ENCODE measurements around the gene UCKL1. TPM values are rescaled to one million over a fixed set of nuclear protein-coding genes. Genes with fewer than 3 reads are reported as not detected.
"Not testable (repeated sequence)": the region's sequence is repeated elsewhere in the genome, so short reads cannot be mapped to it uniquely, and the experiment has no call there.

UCKL1 gene
- total RNA-seq, 1 experiment from 2014 or later: 55.1 TPM

DNA sequence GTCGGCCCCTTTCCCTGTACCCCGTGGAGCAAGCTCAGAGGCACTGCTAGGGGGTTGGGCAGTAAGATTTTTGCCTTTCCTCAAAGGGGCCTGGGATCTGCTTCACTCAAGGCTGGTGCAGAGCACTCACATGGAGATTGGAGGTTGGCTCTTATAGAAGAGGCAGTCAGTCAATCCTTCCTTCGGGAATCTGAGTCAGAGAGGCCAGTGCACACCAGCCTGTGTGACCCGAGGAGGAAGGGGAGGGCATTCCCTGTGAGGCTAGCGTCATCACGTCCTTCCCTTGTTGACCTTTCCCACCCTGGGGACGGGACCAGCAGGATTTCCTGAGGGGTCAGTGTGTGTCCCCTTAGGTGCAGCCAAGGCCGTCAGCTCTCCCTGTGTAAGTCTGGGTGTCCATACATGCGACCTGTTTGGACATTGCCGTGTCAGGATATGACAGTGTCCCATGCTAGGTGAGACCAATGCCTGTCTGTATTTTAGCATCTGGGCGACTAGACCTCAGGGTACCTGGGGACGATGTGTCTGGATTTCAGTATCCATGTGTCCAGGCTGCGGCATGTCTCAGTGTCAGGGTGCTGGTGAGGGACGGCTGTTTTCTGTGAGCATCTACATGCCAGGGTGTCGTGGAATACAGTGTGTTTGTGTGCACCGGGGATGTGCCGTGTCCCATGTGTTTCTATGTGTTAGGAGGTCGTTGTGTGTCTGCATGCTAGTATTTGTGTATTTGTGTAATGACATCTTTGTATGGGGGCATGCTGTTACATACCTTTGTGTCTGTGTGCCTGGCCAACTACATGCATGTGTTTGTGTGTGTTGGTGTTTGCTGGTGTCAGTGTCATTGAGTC lies 16.3 kb upstream of the UCKL1 start:
- H2AFZ ChIP-seq: no peak overlapping the region
- H3K36me3 ChIP-seq (ENCODE audit: low read depth): no peaks in the 10 kb centered on the region
- TF ChIP-seq, protein P1, sequence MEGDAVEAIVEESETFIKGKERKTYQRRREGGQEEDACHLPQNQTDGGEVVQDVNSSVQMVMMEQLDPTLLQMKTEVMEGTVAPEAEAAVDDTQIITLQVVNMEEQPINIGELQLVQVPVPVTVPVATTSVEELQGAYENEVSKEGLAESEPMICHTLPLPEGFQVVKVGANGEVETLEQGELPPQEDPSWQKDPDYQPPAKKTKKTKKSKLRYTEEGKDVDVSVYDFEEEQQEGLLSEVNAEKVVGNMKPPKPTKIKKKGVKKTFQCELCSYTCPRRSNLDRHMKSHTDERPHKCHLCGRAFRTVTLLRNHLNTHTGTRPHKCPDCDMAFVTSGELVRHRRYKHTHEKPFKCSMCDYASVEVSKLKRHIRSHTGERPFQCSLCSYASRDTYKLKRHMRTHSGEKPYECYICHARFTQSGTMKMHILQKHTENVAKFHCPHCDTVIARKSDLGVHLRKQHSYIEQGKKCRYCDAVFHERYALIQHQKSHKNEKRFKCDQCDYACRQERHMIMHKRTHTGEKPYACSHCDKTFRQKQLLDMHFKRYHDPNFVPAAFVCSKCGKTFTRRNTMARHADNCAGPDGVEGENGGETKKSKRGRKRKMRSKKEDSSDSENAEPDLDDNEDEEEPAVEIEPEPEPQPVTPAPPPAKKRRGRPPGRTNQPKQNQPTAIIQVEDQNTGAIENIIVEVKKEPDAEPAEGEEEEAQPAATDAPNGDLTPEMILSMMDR (conservative IDR thresholded peaks at IDR 0.05): no peak
- TF ChIP-seq EZH2 (IDR thresholded peaks at IDR 0.05; ENCODE audit: low read depth): no peak
- peaks cover 11% of the 10 kb centered on the region for H3K4me1 ChIP-seq (replicated peaks; ENCODE audit: insufficient read depth)
- H3K79me2 ChIP-seq (ENCODE audit: low read depth): peaks cover 17% of the 10 kb centered on the region
- peak in 1 of 2 experiments; percentile 33 for DNase-seq
- H4K20me1 ChIP-seq (ENCODE audit: insufficient read depth): peaks cover 5% of the 10 kb centered on the region; the same call in 1 of the 2 replicates
- CTCF ChIA-PET: no interaction called here
- POLR2A ChIA-PET (ENCODE audit: unreplicated experiment): interaction anchor here (0.7 kb wide), 1 partner anchor 750 kb away, joined by 7 read pairs; no protein-coding TSS in a partner anchor
- no TSS peak for BruUV-seq (replicated peaks)
- H3K9me3 ChIP-seq (ENCODE audit: insufficient read depth, low read depth): no peaks in the 10 kb centered on the region
- H3K9me2 ChIP-seq (ENCODE audit: insufficient read depth): no peaks in the 10 kb centered on the region
- no peak overlapping the region for H3K4me2 ChIP-seq
- H3K27me3 ChIP-seq (ENCODE audit: insufficient read depth, low read depth): no peaks in the 10 kb centered on the region
- H3F3A ChIP-seq (ENCODE audit: insufficient read depth, low read depth): peaks cover 36% of the 10 kb centered on the region
- intact Hi-C loops (cut with micrococcal nuclease; ENCODE audit: unreplicated experiment): loop anchor here (1.0 to 5.0 kb wide), 5 partner anchors 16 to 535 kb away; partner anchors contain the start of genes ARFRP1, UCKL1 and ZGPAT
- no peak overlapping the region for H3K4me3 ChIP-seq
- H3K27ac ChIP-seq: no peak overlapping the region

DNA sequence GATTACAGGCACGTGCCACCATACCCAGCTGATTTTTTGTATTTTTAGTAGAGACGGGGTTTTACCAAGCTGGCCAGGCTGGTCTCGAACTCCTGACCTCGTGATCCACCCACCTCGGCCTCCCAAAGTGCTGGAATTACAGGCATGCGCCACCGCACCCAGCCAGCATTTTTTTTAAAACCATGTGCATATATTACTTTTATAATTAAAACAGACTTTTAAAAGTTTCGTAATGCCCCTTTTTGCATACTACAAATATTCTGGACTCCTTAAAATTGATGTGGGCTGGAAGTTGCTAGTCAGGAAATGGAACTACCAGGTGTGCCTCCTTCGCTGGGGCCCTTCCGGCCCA lies 15.7 kb upstream of the UCKL1 start:
- CTCF ChIA-PET; H3K9me3 ChIP-seq (ENCODE audit: insufficient read depth, low read depth); H3K4me3 ChIP-seq; H2AFZ ChIP-seq; H3K9me2 ChIP-seq (ENCODE audit: insufficient read depth); H4K20me1 ChIP-seq (ENCODE audit: insufficient read depth); H3K27ac ChIP-seq; DNase-seq; H3K36me3 ChIP-seq (ENCODE audit: low read depth); H3K27me3 ChIP-seq (ENCODE audit: insufficient read depth, low read depth); POLR2A ChIA-PET (ENCODE audit: unreplicated experiment); BruUV-seq (replicated peaks); H3K4me2 ChIP-seq: not testable (repeated sequence)
- Histone ChIP-seq H3F3A (ENCODE audit: insufficient read depth, low read depth) (peaks cover 33% of the 10 kb centered on the region), H3K4me1 (replicated peaks; ENCODE audit: insufficient read depth) (peaks cover 11% of the 10 kb centered on the region), H3K79me2 (ENCODE audit: low read depth) (peaks cover 20% of the 10 kb centered on the region)
- intact Hi-C loops (cut with micrococcal nuclease; ENCODE audit: unreplicated experiment): loop anchor here (2.0 to 5.0 kb wide), 4 partner anchors 15 to 535 kb away; partner anchors contain the start of genes ARFRP1, UCKL1 and ZGPAT

GRCh38 chr20:63970714-63971431 lies 14.7 kb upstream of the UCKL1 start:
- POLR2A ChIA-PET (ENCODE audit: unreplicated experiment): no interaction called here
- Histone ChIP-seq H2AFZ (no peak overlapping the region), H3K4me3 (peak overlapping the region; percentile 75), H3F3A (ENCODE audit: insufficient read depth, low read depth) (peaks cover 33% of the 10 kb centered on the region), H3K27me3 (ENCODE audit: insufficient read depth, low read depth) (no peaks in the 10 kb centered on the region), H3K9me3 (ENCODE audit: insufficient read depth, low read depth) (no peaks in the 10 kb centered on the region), H3K27ac (no peak overlapping the region), H3K9me2 (ENCODE audit: insufficient read depth) (no peaks in the 10 kb centered on the region), H4K20me1 (ENCODE audit: insufficient read depth) (peaks cover 5% of the 10 kb centered on the region; the same call in 1 of the 2 replicates), H3K4me2 (peak overlapping the region; percentile 90), H3K79me2 (ENCODE audit: low read depth) (peaks cover 20% of the 10 kb centered on the region), H3K4me1 (replicated peaks; ENCODE audit: insufficient read depth) (peaks cover 11% of the 10 kb centered on the region), H3K36me3 (ENCODE audit: low read depth) (peaks cover 11% of the 10 kb centered on the region; the same call in 1 of the 2 replicates)
- intact Hi-C loops (cut with micrococcal nuclease; ENCODE audit: unreplicated experiment): loop anchor here (5.0 kb wide), 3 partner anchors 151 to 534 kb away; partner anchors contain the start of genes ARFRP1 and ZGPAT
- CTCF ChIA-PET: no interaction called here
- TF ChIP-seq, protein P1 (conservative IDR thresholded peaks at IDR 0.05): no peak
- TF ChIP-seq EZH2 (IDR thresholded peaks at IDR 0.05; ENCODE audit: low read depth): no peak
- no TSS peak for BruUV-seq (replicated peaks)
- no peak for DNase-seq

Data from PC-9 (cell line).